HG02884 (cell line): ENCODE measurements around the gene TNP2.

Experiments used
- ATAC-seq: cut with Tn5 transposase; IDR thresholded peaks from one replicate; pipeline ENCODE4 v1.9.1; 2021; ENCODE audit warnings: mild to moderate bottlenecking, moderate library complexity; ENCODE audit not compliant: unreplicated experiment

Gene TNP2

DNA sequence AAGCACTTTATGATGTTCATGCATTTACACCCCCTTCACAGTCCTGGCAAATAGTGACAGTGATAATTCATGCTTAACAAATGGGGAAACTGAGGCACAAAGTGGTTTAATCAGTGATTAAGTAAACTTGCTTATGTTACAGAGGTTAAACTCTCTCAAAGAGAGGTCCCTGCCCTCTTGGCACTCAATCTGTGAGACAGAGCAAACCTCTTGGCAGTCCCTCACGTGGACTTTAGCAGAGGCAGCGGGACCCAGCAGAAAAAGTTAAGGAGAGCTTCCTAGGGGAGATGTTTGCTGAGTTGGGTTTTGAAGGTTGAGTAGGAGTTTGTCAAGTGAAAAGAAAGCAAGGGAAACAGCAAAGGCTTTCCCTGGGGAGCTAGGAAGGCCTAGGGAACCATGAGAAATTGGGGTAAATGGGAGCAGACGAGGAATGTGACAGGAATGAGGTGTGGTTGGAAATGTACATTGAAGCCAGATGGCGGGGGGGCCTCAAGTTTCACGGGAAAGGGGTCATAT, 23.8 kb downstream of the TNP2 start:
- no peak for ATAC-seq

GRCh38 chr16:11242658-11243057, 26.5 kb downstream of the TNP2 start:
- ATAC-seq, result no peak

- ATAC-seq, result no peak
These were observed 27.5 kb downstream of the TNP2 start for GRCh38 chr16:11241480-11242204.

DNA sequence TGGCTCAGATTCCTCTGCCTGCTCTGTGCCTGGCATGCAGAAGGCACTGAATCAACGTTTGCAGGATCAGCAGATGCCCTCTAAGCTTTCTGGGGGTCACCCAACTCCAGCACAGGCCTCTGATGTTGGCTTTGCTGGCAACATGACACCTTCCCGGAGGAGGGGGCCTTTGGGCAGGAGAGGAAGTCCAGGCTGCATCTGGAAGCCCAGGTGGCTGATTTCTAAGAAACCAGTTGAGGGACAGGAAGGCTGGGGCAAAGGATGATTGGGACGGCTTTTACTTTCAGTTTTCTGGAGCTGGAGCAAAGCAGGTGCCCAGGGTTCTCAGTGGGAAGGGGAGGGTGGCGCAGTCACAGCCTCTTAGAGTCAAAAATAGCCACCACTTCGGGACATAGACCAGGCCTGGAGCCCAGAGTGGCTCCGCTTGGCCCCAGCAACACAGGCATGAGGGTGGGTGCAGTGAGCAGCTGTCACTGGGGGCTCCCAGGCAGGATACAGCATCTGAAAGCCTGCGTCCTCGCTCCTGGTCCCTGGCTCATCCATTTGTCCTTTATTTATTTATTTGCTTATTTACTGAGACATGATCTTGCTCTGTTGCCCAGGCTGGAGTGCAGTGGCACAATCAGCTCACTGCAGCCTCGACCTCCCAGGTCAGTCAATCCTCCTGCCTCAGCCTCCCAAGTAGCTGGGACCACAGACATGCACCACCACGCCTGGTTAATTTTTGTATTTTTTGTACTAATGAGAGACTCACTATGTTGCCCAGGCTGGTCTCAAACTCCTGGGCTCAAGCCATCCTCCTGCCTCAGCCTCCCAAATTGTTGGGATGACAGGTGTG, 28.3 kb downstream of the TNP2 start:
- no peak for ATAC-seq

- no peak for ATAC-seq
These were observed 29.2 kb downstream of the TNP2 start for GRCh38 chr16:11239644-11240632.

- ATAC-seq, result no peak
These were observed 30.6 kb downstream of the TNP2 start for GRCh38 chr16:11238272-11239202.

GRCh38 chr16:11236461-11237254, 32.5 kb downstream of the TNP2 start:
- ATAC-seq, result no peak

DNA sequence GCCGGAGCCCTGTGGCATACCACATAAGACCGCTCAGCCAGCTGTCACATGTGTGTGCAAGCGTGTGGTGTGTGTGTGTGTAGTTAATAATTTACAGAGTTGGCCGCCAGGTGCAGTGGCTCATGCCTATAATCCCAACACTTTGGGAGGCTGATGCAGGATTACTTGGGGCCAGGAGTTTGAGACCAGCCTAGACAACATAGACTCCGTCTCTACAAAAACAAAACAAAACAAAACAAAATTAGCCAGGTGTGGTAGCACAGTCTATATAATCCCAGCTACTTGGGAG, 33.5 kb downstream of the TNP2 start:
- no peak for ATAC-seq

GRCh38 chr16:11234884-11235702, 34.0 kb downstream of the TNP2 start:
- no peak for ATAC-seq

GRCh38 chr16:11233727-11234376, 35.3 kb downstream of the TNP2 start:
- ATAC-seq, result no peak

GRCh38 chr16:11232852-11233726, 36.0 kb downstream of the TNP2 start:
- ATAC-seq, result peak; percentile 48

GRCh38 chr16:11232302-11232851, 36.7 kb downstream of the TNP2 start:
- ATAC-seq, result no peak

- no peak for ATAC-seq
These were observed 37.7 kb downstream of the TNP2 start for GRCh38 chr16:11231367-11231970.

DNA sequence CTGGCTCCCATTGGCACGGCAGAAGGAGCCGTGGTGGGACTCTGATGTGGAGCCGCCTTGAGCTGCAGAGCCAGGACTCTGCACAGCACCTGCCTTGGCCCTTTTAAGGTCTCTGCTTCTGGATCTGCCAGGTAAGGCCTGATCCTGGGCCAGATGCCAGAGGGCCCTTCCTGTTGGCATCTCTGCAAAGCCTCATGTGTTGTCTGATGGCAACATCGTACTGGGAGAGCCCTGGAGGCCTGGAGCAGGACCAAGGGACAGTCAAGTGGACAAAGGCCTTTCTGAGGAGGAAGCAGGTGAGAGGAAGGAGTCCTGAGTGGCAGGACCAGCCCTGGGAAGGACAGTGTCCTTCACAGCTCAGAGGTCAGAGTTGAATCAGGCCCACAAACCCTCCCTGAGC, 39.2 kb downstream of the TNP2 start:
- ATAC-seq, result no peak

GRCh38 chr16:11229432-11229831, 39.7 kb downstream of the TNP2 start:
- ATAC-seq, result no peak
